Neural crest cell (in vitro differentiated cells): ENCODE measurements around the gene ITGAE. TPM values are rescaled to one million over a fixed set of nuclear protein-coding genes. Genes with fewer than 3 reads are reported as not detected.

Source experiments
- DNase-seq: peaks from one replicate; pipeline ENCODE4 v3.0.0; 2021; ENCODE audit warnings: low read depth, mixed read lengths, low spot score
- H3K27ac Mint-ChIP-seq: one replicate; pipeline ENCODE4 v1.8.0; 2021; ENCODE audit warnings: mild to moderate bottlenecking, mixed read lengths; ENCODE audit not compliant: unreplicated experiment
- H3K27me3 Mint-ChIP-seq: 2 replicates; pipeline ENCODE4 v1.8.0; 2021; ENCODE audit warnings: low read depth, mild to moderate bottlenecking, mixed read lengths
- H3K36me3 Mint-ChIP-seq: 2 replicates; pipeline ENCODE4 v1.8.0; 2021; ENCODE audit warnings: low read depth, mild to moderate bottlenecking, mixed read lengths
- H3K4me1 Mint-ChIP-seq: 2 replicates; pipeline ENCODE4 v1.8.0; 2021; ENCODE audit warnings: mixed read lengths
- H3K4me3 Mint-ChIP-seq: one replicate; pipeline ENCODE4 v1.8.0; 2021; ENCODE audit warnings: mild to moderate bottlenecking, mixed read lengths
- H3K9me3 Mint-ChIP-seq: 2 replicates; pipeline ENCODE4 v1.8.0; 2021; ENCODE audit warnings: mixed read lengths
- total RNA-seq: library from RNA; stranded (reverse); gene quantifications from 2 replicates; pipeline ENCODE4 v1.2.1, GENCODE V29; 2021
- TF ChIP-seq, protein P1 (sequence below): fragments of 200-600 bp; sonication (generic); conservative IDR thresholded peaks from 2 replicates; pipeline ENCODE4 v1.5.0; 2021; ENCODE audit warnings: antibody characterized with exemption, mild to moderate bottlenecking

The ITGAE gene
- total RNA-seq, 1 donor from 2014 or later = 43.1 TPM

DNA sequence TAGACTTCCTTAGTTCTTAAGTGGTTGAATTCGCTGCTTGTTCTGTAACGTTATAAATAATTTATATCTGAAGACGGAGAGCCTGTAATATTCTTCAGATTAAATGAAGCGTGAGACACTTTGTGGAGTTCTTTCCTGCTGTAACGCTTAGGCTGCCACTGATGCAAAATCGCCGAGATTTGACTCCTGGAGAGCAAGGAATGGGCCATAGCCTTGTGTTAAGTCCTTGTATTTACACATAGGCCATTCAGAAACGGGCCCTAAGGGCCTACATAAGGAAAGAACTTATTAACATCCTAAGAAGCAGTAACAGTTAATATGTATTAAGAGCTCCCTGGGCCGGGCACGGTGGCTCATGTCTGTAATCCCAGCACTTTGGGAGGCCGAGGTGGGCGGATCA is 131.4 kb downstream of the ITGAE start:
- Mint-ChIP-seq H3K36me3 (no peaks in the 10 kb centered on the region), H3K27me3 (no peaks in the 10 kb centered on the region), H3K27ac (peak overlapping the region; percentile 92), H3K9me3 (no peaks in the 10 kb centered on the region), H3K4me3 (peak overlapping the region; percentile 95), H3K4me1 (peaks cover 33% of the 10 kb centered on the region)
- DNase-seq = no peak
- TF ChIP-seq, protein P1, sequence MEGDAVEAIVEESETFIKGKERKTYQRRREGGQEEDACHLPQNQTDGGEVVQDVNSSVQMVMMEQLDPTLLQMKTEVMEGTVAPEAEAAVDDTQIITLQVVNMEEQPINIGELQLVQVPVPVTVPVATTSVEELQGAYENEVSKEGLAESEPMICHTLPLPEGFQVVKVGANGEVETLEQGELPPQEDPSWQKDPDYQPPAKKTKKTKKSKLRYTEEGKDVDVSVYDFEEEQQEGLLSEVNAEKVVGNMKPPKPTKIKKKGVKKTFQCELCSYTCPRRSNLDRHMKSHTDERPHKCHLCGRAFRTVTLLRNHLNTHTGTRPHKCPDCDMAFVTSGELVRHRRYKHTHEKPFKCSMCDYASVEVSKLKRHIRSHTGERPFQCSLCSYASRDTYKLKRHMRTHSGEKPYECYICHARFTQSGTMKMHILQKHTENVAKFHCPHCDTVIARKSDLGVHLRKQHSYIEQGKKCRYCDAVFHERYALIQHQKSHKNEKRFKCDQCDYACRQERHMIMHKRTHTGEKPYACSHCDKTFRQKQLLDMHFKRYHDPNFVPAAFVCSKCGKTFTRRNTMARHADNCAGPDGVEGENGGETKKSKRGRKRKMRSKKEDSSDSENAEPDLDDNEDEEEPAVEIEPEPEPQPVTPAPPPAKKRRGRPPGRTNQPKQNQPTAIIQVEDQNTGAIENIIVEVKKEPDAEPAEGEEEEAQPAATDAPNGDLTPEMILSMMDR = no peak

DNA sequence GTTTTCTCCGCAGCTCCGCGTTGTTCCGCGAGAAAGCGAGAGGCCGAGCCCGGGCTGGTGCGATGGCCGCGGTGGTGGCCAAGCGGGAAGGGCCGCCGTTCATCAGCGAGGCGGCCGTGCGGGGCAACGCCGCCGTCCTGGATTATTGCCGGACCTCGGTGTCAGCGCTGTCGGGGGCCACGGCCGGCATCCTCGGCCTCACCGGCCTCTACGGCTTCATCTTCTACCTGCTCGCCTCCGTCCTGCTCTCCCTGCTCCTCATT is 132.0 kb downstream of the ITGAE start:
- Mint-ChIP-seq H3K4me3 (peak overlapping the region; percentile 95), H3K36me3 (no peaks in the 10 kb centered on the region), H3K27me3 (no peaks in the 10 kb centered on the region), H3K9me3 (no peaks in the 10 kb centered on the region), H3K4me1 (peaks cover 29% of the 10 kb centered on the region), H3K27ac (peak overlapping the region; percentile 92)
- TF ChIP-seq, protein P1 = no peak
- no peak for DNase-seq

DNA sequence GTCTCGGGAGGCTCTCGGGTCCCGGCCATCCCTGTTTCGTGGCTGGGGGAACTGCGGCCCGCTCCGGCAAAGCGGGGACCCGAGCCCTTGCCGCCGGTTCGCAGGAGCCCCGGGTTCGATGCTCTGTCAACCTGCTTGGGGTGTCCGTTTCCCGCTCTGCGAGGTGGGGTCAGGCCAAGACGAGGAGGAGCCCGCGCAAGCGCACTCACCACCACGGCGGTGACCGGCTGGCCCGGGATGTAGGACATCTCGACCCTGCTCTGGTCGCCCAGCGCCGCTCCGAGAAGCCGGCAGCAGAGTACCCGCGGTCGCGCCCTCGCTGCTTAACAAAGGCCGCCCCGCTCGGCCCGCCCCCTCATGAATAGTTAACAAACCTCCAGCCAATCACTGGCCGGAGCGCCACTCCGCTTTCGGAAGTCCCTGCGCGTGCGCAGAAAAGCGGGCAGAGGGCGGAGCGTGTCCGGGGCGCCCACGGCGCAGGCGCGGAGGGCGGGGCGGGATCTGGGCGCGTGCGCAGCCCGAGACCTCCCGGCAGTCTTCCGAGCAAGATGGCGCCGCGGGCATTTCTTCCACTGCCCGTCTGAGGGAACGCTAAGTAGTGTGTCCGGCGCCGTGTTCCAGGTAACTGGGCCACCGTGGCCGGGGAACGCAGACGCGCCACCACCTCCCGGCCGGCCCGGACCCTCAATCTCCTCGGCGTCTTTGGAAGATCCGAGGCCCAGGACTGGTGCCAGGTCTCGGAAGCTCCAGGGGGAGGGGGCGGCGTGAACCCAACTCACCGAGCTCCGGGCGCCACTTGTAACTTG is 132.5 kb downstream of the ITGAE start, which contains the start of the genes EMC6 and TAX1BP3:
Gene EMC6, plus strand, starts transcription at position 534 of the 806 bp plus-strand sequence. CDS start 335 bp downstream, outside the sequence.
Gene TAX1BP3, minus strand, starts transcription at position 300 of the 806 bp plus-strand sequence. Its CDS starts 52 bp downstream, at position 248.
- peak within 1 kb of the TSS; percentile 95 for H3K4me3 Mint-ChIP-seq
- H3K27me3 Mint-ChIP-seq = no peaks in the 10 kb centered on the region
- TF ChIP-seq, protein P1 = no peak
- no peaks in the 10 kb centered on the region for H3K9me3 Mint-ChIP-seq
- no peaks in the 10 kb centered on the region for H3K36me3 Mint-ChIP-seq
- DNase-seq = peak; percentile 100
- peak within 1 kb of the TSS; percentile 96 for H3K27ac Mint-ChIP-seq
- H3K4me1 Mint-ChIP-seq = peaks cover 29% of the 10 kb centered on the region

DNA sequence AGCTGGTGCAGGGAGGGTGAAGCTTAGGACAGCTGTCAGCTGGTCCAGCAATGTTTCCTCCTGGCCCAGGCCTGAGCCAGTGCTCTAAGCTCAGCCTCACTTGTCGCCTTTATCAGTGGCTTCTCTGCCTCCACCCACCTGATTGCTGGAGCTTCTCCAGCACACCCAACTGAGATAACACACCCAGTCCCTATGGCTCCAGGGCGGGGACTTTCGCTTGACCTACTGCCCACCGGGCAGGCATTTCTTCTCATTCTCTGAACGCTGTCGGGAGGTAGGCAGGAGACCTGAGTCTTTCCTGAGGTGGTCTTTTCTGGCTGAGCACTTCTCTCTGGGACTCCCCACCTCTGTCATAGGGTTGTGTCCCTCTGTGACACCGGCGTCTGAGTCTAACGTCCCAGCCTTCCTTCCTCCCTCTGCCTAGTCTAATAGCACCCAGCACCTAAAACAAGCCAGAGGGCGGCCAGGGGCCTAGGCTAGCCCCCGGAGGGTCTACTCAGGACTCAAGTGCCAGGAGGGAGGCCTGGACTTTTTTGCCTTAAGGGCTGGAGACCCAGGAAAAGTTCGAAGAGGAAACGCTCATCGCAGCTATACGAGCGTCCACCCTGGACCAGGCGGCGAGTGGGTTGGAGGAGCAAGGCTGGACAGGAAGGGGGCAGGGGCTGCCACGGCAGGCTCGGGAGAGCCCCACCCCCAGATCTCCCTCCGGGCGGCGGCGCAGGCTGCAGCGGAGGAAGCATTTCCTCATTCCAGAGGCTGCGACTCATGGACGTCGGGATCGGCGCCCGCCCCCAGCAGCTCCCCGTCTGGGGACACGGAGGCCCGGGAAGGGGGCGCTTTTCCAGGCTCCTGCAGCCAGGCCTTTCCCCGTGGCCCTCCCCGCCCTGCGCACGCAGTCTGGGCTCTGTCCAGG is 133.4 kb downstream of the ITGAE start:
- no peaks in the 10 kb centered on the region for H3K27me3 Mint-ChIP-seq
- no peaks in the 10 kb centered on the region for H3K36me3 Mint-ChIP-seq
- peak; percentile 62 for DNase-seq
- H3K4me1 Mint-ChIP-seq = peaks cover 32% of the 10 kb centered on the region
- H3K9me3 Mint-ChIP-seq = no peaks in the 10 kb centered on the region
- peak overlapping the region; percentile 95 for H3K4me3 Mint-ChIP-seq
- TF ChIP-seq, protein P1 = no peak
- peak overlapping the region; percentile 88 for H3K27ac Mint-ChIP-seq

DNA sequence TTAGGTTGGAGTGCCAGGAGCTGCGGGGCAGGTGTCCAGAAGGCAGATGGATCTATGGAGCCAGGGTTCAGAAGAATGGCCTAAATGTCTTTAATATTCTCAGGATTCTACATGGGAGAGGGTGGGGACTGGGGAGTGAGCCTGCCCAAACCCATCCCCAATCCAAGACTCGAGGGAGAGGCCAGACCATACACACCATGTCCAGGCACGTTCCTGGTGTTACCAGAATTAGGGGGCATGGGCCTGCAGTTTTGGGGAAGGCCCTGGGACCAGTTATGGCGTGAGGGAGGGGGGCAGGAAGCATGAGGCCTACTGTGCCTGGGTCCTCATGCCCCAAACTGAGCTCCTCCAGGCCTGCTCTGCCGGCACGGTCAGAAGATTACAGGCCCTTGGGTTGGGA is 134.5 kb downstream of the ITGAE start:
- H3K9me3 Mint-ChIP-seq = no peaks in the 10 kb centered on the region
- H3K27ac Mint-ChIP-seq = no peak overlapping the region
- H3K36me3 Mint-ChIP-seq = no peaks in the 10 kb centered on the region
- TF ChIP-seq, protein P1 = no peak
- H3K4me3 Mint-ChIP-seq = peak overlapping the region; percentile 93
- no peaks in the 10 kb centered on the region for H3K27me3 Mint-ChIP-seq
- DNase-seq = no peak
- H3K4me1 Mint-ChIP-seq = peaks cover 32% of the 10 kb centered on the region
